Measurements from ENCODE around the gene LRRC57. TPM values are rescaled to one million over a fixed set of nuclear protein-coding genes. Genes with fewer than 3 reads are reported as not detected.
A peak's percentile ranks its signal among the peaks of the same experiment; 100 is the strongest.

The LRRC57 gene
- total RNA-seq, 1 donor from 2014 or later = 14.7 TPM

DNA sequence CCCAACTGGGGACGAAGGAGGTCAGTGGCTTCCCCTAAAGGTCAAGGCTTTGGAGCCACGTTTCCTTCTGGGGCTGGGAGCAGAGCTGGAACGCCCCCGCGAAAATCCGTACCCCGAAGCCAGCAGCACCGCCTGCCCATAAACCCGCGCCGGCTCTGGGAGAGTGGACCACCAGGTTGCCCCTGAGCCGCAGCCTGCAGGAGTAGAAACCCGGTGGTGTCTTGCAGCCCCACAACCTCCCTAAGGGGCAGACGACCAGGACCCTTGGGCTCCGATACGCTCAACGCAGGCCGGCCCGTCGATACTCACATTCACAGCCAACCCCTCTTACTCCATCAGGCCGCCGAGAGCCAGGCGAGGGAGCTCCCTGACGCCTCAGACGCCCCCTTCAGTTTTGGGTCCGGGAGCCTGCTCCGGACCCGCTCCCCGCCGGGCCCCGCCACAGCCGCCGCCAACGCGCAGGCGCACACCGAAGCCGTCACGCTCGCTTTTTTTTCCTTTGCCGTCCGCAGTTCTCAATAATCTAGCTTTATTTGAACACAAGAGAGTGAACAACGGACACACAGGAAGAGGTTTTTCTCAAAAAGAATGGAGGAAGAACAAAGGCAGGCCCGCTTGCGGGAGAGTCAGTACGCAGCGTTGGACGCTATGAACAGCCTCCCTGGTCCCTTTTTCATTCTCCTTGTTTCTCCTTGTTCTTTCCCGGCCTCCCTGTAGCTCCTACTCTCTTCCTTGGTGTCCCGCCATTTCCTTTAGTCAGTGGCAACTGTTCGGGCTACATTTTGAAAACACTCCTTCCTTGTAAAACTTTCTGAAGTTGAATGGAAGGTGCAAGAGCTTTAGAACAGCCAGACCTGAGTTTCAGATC is 57.7 kb downstream of the LRRC57 start, which contains the start of gene ZNF106:
ZNF106 (minus strand) TSS at position 471 of the 868 bp plus-strand sequence. CDS start 18,852 bp downstream, outside the sequence.
- H3K4me3 ChIP-seq (ENCODE audit: low read depth, low read length) = peak within 1 kb of the TSS; percentile 69
- no peak for DNase-seq (ENCODE audit: low read depth)
- TF ChIP-seq, protein P1, sequence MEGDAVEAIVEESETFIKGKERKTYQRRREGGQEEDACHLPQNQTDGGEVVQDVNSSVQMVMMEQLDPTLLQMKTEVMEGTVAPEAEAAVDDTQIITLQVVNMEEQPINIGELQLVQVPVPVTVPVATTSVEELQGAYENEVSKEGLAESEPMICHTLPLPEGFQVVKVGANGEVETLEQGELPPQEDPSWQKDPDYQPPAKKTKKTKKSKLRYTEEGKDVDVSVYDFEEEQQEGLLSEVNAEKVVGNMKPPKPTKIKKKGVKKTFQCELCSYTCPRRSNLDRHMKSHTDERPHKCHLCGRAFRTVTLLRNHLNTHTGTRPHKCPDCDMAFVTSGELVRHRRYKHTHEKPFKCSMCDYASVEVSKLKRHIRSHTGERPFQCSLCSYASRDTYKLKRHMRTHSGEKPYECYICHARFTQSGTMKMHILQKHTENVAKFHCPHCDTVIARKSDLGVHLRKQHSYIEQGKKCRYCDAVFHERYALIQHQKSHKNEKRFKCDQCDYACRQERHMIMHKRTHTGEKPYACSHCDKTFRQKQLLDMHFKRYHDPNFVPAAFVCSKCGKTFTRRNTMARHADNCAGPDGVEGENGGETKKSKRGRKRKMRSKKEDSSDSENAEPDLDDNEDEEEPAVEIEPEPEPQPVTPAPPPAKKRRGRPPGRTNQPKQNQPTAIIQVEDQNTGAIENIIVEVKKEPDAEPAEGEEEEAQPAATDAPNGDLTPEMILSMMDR (conservative IDR thresholded peaks at IDR 0.05; ENCODE audit: low read depth, low read length) = no peak

GRCh38 chr15:42490291-42490670 is 58.3 kb downstream of the LRRC57 start:
- peak overlapping the region; percentile 69 for H3K4me3 ChIP-seq (ENCODE audit: low read depth, low read length)
- DNase-seq (ENCODE audit: low read depth) = no peak
- TF ChIP-seq, protein P1 (conservative IDR thresholded peaks at IDR 0.05; ENCODE audit: low read depth, low read length) = no peak

Other genes starting within 250 kb of the LRRC57 start
- gene CAPN3, start 189.3 kb downstream of the LRRC57 start, total RNA-seq = 0.43 and 1.2 TPM in 2 replicates
- gene ZNF106, start 57.7 kb downstream of the LRRC57 start, total RNA-seq = 26.8 and 27.1 TPM in 2 replicates
- 68.6 and 76.4 TPM in 2 replicates for gene SNAP23, start 53.2 kb downstream of the LRRC57 start, total RNA-seq
- 54.0 and 77.5 TPM in 2 replicates for gene HAUS2, start within 50 bp of the LRRC57 start, total RNA-seq
- gene STARD9, start 26.8 kb upstream of the LRRC57 start, total RNA-seq = 2.4 and 5.4 TPM in 2 replicates
- gene CDAN1, start 188.3 kb upstream of the LRRC57 start, total RNA-seq = 13.7 and 16.4 TPM in 2 replicates